Forelimb muscle (tissue), 1 donor: ENCODE measurements around the gene TCAP. TPM values are rescaled to one million over a fixed set of nuclear protein-coding genes. Genes with fewer than 3 reads are reported as not detected.

Source experiments
- DNase-seq: peaks from one replicate; pipeline ENCODE4 v3.0.0-alpha.2; 2013; ENCODE audit warnings: low read depth
- polyA plus RNA-seq: library from polyadenylated mRNA; unstranded; fragments of 120-200 nt; gene quantifications from one replicate; pipeline ENCODE4 v1.2.1, GENCODE V29; 2013; ENCODE audit not compliant: insufficient read length

The TCAP gene
- polyA plus RNA-seq, 1 donor, result 399 TPM

DNA sequence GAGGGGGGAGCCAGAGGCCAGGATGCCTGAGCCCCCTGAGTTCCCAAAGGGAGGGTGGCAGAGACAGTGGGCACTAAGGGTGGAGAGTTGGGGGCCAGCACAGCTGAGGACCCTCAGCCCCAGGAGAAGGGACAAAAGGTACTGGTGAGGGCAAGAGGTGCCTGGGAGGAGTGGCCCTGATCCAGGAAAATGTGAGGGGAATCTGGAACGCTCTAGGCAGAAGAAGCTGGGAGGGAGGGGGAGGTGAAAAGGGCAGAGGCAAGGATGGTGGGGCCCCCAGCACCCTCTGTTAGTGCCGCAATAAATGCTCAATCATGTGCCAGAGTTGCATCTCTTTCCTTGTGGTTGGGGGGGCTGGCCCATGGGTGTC, 1.1 kb downstream of the TCAP start:
- no peak for DNase-seq

GRCh38 chr17:39666601-39667261, 1.6 kb downstream of the TCAP start:
- no peak for DNase-seq

DNA sequence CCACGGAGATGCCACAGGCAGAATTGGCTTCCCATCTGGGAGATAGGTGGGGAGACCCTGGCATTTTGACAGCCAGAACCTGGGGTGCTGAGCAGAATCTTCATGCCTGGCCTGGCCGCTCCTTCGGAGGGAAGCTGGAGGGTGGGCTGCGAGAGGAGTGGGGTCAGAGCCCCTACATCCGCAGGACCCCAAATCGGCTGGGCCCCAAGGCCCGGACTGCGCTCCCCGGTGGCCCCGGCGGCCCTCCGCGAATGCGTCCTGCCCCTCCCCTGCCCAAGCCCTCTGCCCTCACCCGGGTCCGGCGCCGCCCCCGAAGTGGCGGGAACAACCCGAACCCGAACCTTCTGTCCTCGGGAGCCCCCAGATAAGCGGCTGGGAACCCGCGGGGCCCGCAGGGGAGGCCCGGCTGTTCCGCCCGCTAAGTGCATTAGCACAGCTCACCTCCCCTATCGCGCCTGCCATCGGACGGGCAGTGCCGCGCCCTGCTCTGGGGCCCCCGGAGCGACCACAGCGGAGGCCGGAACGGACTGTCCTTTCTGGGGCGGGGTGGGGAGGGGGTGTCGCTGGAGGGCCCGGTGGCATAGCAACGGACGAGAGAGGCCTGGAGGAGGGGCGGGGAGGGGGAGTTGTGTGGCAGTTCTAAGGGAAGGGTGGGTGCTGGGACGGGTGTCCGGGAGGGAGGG, 2.3 kb downstream of the TCAP start:
- DNase-seq, result no peak

DNA sequence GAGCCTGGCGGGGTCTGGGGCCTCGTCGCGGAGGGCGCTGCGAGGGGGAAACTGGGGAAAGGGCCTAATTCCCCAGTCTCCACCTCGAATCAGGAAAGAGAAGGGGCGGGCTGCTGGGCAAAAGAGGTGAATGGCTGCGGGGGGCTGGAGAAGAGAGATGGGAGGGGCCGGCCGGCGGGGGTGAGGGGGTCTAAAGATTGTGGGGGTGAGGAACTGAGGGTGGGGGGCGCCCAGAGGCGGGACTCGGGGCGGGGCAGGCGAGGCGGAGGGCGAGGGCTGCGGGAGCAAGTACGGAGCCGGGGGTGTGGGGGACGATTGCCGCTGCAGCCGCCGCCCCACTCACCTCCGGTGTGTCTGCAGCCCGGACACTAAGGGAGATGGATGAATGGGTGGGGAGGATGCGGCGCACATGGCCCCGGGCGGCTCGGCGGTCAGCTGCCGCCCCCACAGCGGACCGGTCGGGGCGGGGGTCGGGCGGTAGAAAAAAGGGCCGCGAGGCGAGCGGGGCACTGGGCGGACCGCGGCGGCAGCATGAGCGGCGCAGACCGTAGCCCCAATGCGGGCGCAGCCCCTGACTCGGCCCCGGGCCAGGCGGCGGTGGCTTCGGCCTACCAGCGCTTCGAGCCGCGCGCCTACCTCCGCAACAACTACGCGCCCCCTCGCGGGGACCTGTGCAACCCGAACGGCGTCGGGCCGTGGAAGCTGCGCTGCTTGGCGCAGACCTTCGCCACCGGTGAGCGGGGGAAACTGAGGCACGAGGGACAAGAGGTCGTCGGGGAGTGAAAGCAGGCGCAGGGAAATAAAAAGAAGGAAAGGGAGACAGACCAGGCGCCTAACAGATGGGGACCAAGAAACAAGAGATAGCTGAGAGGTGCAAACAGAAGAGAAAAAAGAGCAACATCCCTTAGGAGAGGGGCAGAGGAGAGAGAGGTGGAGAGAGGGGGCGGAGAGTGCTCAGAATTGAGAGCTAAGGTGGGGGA, 3.1 kb downstream of the TCAP start, which contains the start of gene PNMT:
Gene PNMT, plus strand, starts transcription at position 509 of the 980 bp plus-strand sequence. Its CDS starts 23 bp downstream, at position 532.
- DNase-seq, result peak; percentile 17

- DNase-seq, result no peak
Measured at GRCh38 chr17:39669897-39670735, 5.0 kb downstream of the TCAP start.

GRCh38 chr17:39670746-39671145, 5.6 kb downstream of the TCAP start:
- DNase-seq, result no peak

DNA sequence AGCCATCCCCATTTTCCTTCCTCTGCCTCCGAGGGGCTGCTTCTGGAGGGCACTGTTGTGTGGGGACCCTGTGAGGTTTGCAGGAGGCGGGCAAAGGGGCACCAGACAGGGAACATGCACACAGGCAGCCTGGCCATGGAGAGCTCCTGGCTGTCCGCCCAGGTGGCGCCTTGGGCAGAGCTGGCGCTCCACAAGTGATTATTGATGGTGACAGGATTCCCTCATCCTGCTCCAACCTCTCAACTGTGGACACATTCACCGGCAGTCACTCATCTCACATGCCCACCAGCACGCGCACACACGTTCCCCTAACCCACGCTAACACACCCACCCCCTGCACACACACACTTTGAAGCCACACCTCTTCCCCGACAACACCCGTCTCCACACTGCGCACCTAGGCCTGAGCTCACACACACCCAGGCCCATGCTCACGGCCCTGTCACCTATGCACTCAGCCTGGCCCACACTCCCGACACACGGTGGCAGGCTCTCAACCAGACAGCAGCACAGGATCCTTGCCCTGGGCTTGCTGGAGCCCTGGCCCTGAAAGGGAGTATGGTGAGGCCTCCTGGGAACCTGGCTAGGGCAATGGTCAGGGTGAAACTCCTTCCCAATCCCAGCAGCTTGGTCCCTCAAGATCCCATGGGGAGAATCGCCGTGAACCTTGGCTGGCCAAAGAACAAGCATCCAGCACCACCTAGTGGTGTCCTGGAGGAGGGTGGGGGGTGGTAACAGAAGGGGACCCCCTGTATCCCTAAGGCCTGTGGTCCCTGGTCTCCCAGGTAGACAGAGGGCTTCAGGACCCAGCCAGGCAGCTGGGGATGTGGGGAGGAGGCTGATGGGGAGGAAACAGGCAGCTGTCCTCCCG, 6.7 kb downstream of the TCAP start:
- DNase-seq, result no peak

DNA sequence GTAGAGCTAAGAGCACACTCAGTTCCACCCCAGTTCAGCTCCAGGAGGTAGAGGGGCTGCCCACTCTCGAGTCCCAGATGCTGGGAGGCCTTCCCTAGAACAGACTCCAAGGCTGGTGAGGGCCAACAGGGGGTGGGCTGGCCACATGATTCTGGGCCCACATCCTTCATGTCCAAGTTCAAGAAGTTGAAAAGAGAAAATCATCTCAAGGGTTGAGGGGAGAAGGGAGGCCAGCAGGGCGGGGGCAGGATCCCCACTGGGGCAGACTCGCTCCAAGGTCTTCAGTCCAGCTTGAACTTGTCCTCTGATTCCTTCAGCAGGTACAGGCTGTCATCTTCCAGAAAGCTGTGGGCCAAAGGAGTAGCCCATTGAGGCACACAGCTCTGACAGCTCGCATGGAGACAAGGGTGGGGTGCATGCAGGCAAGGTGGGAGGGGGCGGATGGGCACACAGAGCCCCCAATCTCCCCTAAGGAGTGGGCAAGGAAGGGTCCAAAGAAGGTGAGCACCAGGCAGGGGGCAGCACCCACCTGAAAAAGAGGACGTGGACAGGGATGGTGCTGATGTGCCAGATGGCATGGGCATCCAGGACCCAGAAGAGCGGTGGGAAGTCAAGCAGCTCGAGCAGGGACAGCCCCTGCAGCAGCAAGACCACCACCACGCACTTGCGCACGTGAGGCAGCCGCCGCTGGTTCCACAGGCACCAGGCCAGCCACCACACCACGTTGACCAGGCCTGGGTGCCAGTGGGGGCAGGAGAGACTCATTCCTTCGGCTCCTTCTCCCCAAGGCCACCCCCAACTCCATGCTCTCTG, 7.6 kb downstream of the TCAP start:
- DNase-seq, result no peak

- DNase-seq, result no peak
Measured at GRCh38 chr17:39673335-39674081, 8.4 kb downstream of the TCAP start.

- DNase-seq, result no peak
Measured at GRCh38 chr17:39674179-39674578, 9.0 kb downstream of the TCAP start.

GRCh38 chr17:39674702-39675389, 9.7 kb downstream of the TCAP start:
- no peak for DNase-seq

DNA sequence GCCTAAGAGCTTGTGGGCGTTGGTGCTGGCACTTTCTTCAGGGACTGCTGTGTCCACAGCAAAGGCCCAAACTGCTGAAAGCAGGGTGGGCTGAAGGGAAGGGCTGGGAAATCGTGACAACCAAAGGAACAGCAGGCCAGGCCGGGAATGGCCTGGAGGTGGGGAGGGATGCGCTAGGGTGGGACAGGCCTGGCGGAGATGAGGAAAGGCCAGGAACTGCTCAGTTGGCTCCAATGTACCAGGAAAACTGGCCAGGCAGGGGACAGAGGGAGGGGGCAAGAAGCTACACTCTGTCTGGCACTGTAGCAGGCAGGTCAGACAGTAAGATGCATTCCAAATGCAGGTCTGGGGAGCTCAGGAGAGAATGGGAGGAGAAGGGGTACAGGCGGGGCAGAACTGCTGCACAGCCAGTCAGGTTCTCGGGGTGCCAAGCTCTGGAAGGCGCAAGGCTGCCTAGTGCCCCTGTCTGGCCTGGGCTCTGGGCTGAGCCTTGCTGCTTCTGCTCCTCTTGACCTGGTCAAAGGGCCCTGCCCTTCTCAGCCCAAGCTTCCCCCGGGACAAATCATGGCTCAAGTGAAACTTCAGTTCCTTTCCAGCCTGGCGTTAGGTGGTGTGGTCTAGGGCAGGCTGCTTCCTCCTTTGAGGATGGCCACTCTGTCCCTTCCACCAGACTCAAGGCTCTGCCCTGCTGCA, 10.4 kb downstream of the TCAP start:
- DNase-seq, result no peak

DNA sequence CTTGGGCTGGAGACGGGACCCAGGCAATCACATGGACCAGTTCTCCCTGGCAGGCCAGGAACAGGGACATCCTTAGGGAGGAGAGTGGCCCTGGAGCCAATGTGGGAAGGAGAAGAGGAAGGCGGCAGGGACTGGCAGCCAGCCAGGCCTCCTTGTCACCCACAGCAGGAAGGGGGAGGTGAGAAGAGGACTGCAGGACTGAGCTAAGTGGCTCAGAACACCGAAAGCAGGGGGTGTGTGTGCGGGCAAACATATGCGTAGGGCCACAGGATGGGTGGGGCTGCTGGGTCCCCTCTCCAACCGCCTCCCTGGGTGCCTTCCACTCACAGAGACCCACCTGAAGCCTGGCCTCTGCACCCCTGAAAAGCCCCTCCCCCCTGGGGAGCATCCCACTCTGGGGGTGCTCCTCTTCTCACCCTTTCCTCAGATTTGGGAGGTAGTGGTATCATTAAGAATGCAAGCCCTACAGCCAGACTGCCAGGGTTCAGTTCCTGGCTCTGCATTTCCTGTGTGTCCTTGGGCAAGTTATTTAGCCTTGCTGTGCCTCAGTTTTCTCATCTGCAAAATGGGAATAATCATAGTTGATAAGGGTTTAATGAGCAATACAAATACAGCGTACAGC, 11.2 kb downstream of the TCAP start:
- no peak for DNase-seq

GRCh38 chr17:39677072-39677471, 11.9 kb downstream of the TCAP start:
- DNase-seq, result no peak

DNA sequence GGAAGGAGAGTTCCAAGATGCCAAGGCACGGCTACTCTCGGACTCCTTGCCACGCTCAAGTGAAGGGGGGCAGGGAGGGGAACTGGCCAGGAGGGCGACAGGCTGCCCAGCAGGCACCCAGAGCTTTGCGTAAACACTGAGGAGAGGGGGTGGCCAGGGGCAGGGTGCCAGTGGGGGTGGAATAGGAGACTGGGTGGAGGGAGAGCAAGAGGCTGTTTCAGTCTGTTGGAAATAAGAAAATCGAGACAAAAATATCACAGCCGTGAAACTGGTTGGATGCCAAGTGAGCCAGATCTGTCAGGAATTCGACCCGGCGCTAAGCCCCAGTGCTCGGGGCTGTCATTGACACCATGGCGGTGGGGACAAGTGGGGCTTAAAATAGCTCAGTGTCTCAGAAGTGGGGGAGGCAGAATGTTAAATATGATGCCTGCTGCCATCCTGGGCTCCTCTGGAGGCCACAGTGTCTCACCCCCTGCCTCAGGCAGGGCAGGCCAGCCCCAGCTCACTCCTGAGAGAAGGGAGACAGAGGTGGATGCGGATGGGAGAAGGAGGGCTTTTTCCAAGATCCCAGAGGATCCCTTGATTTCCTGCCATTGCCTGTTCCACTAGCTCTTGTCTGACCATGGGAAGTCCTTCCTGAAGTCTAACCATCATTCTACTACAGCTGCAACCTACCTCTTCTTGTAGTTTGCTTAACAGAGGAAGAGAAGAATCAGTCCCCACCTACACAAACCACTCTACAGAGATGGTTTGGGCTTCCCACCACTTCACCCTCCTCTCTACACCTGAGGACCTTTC, 12.6 kb downstream of the TCAP start:
- no peak for DNase-seq
